Tibial artery (tissue), 4 donors: ENCODE measurements around the gene FRYL.
"Not testable (repeated sequence)": the region's sequence is repeated elsewhere in the genome, so short reads cannot be mapped to it uniquely, and the experiment has no call there.

Experiments used
- DNase-seq, 2 donors: peaks; one replicate each; pipeline ENCODE4 v3.0.0-alpha.2; 2019
- H3K27ac ChIP-seq, 2 donors: fragments of 200-600 bp; sonication (generic) in 1 of 2; 1 replicate in 1 of 2; 2 replicates in 1 of 2; pipeline ENCODE4 v1.5.1; 2018 to 2019; ENCODE audit warnings: mild to moderate bottlenecking in 1 of 2
- H3K27me3 ChIP-seq, 2 donors: fragments of 200-600 bp; sonication (generic) in 1 of 2; one replicate each; pipeline versions ENCODE4 v1.5.1 to v1.6.0; 2016 to 2019
- H3K36me3 ChIP-seq, 3 donors: fragments of 200-600 bp; sonication (generic) in 2 of 3; one replicate each; pipeline ENCODE4 v1.5.1; 2016 to 2019; ENCODE audit warnings: mild to moderate bottlenecking in 2 of 3
- H3K4me1 ChIP-seq, 4 donors: fragments of 200-600 bp; sonication (generic) in 2 of 4; 1 replicate in 3 of 4; 2 replicates in 1 of 4; pipeline ENCODE4 v1.5.1; 2016 to 2019
- H3K4me3 ChIP-seq, 2 donors: fragments of 200-600 bp; sonication (generic) in 1 of 2; 1 replicate in 1 of 2; 2 replicates in 1 of 2; pipeline ENCODE4 v1.5.1; 2018 to 2019; ENCODE audit warnings: mild to moderate bottlenecking in 2 of 2
- H3K9me3 ChIP-seq, 3 donors: fragments of 200-600 bp; sonication (generic) in 1 of 3; one replicate each; pipeline ENCODE4 v1.5.1; 2016 to 2019
- CTCF ChIP-seq, 2 experiments: fragments of 200-600 bp in 1 of 2; fragments of 450-650 bp in 1 of 2; IDR thresholded peaks; one replicate each; pipeline ENCODE4 v1.5.1; 2017 to 2019; ENCODE audit warnings: antibody characterized with exemption in 2 of 2, mild to moderate bottlenecking in 1 of 2, moderate library complexity in 1 of 2
- intact Hi-C: fragments of 100-400 bp; cut with DNase I; formaldehyde crosslinking; loops from one replicate; pipeline ENCODE4 v1.15.0; 2023; ENCODE audit warnings: low total_unique reads

FRYL gene

DNA sequence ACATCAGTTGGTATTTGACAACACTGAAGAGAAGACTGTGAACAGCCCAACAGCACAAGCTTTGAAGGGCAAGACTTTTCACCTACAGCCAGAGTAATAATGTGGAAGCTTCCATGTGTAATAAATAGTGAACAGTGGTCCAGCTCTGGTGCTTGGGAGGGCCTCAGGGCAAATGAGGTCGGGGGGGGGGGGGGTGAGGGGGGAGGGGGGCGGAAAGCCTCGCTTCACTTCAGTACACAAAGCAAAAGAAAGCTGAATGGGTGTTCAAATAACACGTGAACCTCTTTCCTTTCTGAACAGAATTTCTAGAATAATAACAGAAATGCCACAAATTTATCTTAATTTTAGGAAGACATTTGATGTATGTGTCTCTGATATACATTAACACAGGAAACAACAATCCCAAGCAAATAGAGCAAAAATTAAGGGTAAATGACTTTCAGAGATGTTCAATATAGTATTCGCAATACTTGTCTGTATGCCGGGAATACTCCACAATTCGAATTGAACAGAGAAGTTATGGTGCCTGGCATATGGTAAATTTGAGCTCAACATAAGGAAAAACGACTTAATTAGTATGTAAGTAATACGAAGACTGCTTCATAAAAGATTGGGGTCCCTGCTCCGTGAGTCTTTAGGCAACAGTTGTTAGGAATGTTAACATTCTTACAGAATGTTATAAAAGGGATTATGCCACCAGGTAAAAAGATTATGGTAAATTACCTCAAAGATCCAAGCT, 92.6 kb downstream of the FRYL start:
- Histone ChIP-seq H3K36me3 (no peaks in the 10 kb centered on the region), H3K27ac (no peak overlapping the region), H3K9me3 (no peaks in the 10 kb centered on the region), H3K27me3 (no peaks in the 10 kb centered on the region), H3K4me1 (peaks cover 0 to 34% (median 13%) of the 10 kb centered on the region in 4 donors), H3K4me3 (no peak overlapping the region)
- no peak for DNase-seq
- TF ChIP-seq CTCF (IDR thresholded peaks at IDR 0.05): no peak
- intact Hi-C loops: no loop called here

GRCh38 chr4:48686369-48686768, 93.7 kb downstream of the FRYL start:
- Histone ChIP-seq H3K36me3 (no peaks in the 10 kb centered on the region), H3K27ac (no peak overlapping the region), H3K4me3 (no peak overlapping the region), H3K27me3 (no peaks in the 10 kb centered on the region), H3K9me3 (no peaks in the 10 kb centered on the region), H3K4me1 (peaks cover 0 to 23% (median 11%) of the 10 kb centered on the region in 4 donors)
- intact Hi-C loops: no loop called here
- no peak for DNase-seq
- no peak for TF ChIP-seq CTCF (IDR thresholded peaks at IDR 0.05)

DNA sequence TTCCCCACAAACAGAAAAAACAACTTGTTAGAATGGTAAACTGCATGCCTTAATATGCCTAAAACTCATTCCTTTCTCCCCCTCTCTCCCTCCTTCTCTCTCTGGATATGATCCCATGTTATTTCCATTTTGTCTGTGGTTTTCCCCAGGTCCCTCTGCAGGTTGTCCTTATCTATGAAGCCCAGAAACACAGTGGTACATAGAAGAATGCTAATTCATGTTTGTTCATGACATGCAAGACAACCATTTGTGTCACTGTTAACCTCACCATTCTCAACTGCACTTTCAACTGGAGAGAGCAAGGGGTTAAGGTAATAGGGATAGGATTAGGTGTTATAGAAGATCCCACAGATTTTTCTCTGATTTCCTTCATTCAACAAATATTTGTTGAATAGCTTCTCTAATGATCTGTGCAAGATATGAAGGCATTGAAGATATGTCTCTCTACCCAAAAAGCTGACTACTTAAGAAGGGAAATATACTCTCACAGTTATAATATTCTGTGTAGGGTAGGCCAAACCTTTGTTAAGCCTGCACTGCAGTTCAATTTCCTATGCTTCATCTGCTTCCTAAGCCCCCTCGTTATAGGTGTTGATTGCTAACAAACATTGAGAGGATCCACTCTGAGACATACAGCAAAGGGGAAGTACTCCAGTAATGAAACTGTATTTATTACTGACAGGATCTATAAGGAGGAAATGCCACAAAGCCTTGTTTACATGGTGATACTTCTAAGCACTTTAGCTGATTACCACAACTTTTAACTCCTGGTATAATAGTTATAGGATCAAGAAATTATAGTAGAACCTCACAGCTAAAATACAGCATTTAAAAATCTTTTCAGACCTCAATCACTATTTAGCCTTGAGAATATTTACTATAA, 96.1 kb downstream of the FRYL start:
- DNase-seq: no peak
- intact Hi-C loops: no loop called here
- Histone ChIP-seq H3K27ac (no peak overlapping the region), H3K9me3 (no peaks in the 10 kb centered on the region), H3K4me3 (no peak overlapping the region), H3K36me3 (no peaks in the 10 kb centered on the region), H3K27me3 (no peaks in the 10 kb centered on the region), H3K4me1 (peaks cover 0 to 22% (median 8%) of the 10 kb centered on the region in 4 donors)
- no peak for TF ChIP-seq CTCF (IDR thresholded peaks at IDR 0.05)

DNA sequence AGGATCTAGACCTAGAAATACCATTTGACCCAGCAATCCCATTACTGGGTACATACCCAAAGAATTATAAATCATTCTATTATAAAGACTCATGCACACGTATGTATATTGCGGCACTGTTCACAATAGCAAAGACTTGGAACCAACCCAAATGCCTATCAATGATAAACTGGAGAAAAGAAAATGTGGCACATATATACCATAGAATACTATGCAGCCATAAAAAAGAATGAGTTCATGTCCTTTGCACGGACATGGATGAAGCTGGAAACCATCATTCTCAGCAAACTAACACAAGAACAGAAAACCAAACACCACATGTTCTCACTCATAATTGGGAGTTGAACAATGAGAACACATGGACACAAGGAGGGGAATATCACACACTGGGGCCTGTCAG, 97.2 kb downstream of the FRYL start:
- H3K27ac ChIP-seq, intact Hi-C loops: not testable (repeated sequence)
- H3K4me1 ChIP-seq: peaks cover 0 to 22% (median 8%) of the 10 kb centered on the region in 4 donors

GRCh38 chr4:48681856-48682255, 98.2 kb downstream of the FRYL start:
- Histone ChIP-seq H3K27ac (no peak overlapping the region), H3K27me3 (no peaks in the 10 kb centered on the region), H3K9me3 (no peaks in the 10 kb centered on the region), H3K36me3 (no peaks in the 10 kb centered on the region), H3K4me3 (no peak overlapping the region), H3K4me1 (peaks cover 0 to 22% (median 8%) of the 10 kb centered on the region in 4 donors)
- TF ChIP-seq CTCF (IDR thresholded peaks at IDR 0.05): no peak
- intact Hi-C loops: no loop called here
- no peak for DNase-seq

More for the DNA sequence above, 97.2 kb downstream of the FRYL start:
- not testable (repeated sequence) for H3K36me3 ChIP-seq, H3K27me3 ChIP-seq, H3K4me3 ChIP-seq, DNase-seq, H3K9me3 ChIP-seq
